ENCODE data around the gene SRGAP3. TPM values are rescaled to one million over a fixed set of nuclear protein-coding genes. Genes with fewer than 3 reads are reported as not detected.

SRGAP3 gene
- total RNA-seq, 4 donors from 2014 or later = 2.4 to 35.5 (median 8.2) TPM

DNA sequence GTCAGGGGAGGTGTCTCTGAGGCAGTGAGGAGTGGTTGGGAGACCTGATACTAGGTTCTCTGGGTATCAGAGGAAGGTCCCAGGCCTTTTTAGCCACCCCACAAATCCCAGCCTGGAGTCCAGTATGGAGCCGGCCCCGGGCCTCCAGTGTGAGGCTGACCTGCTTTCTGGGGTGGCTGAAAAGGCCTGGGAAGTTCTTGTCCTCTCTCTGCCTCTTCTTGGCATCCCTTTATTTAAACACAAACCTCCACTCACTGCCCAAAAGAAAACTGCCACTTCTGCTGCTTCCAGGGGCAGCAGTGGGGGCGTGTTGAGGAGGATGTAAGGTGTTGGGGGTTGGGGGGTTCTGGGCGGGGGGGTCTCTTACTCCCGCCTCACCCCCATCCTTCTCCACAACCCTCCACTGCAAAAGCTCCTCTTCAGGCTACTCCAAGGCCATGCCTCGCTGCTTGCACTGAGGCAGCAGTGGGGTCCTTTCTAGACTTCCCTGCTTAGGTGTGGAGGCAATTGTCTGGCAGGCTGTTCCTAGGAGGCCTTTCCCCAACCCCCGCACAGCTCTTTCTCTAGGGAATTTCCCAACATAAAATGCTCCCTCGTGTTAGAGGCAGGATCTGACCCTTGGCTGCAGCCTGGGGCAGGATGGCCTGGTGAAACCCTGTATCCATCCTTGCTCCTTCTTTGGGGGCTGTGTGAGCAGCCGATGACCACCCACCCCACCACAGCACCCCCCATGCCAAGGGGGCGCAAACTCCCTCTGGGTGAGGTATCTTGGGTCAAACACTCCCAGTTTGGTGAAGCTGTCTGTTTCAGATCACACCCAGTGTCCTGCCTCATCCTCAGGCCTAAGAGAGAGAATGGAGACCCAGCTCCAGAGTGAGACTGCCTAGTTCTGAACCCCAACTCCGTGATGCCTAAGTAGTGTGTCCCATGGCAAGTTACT is 274.1 kb downstream of the SRGAP3 start:
- H3K27ac ChIP-seq = no peak overlapping the region
- H3K27me3 ChIP-seq = no peaks in the 10 kb centered on the region
- intact Hi-C loops (cut with DNase I; ENCODE audit: low total_unique reads) = no loop called here
- H3K4me3 ChIP-seq = no peak overlapping the region
- no peaks in the 10 kb centered on the region for H3K36me3 ChIP-seq
- no peaks in the 10 kb centered on the region for H3K4me1 ChIP-seq
- H3K9me3 ChIP-seq = no peaks in the 10 kb centered on the region
- TF ChIP-seq, protein P1, sequence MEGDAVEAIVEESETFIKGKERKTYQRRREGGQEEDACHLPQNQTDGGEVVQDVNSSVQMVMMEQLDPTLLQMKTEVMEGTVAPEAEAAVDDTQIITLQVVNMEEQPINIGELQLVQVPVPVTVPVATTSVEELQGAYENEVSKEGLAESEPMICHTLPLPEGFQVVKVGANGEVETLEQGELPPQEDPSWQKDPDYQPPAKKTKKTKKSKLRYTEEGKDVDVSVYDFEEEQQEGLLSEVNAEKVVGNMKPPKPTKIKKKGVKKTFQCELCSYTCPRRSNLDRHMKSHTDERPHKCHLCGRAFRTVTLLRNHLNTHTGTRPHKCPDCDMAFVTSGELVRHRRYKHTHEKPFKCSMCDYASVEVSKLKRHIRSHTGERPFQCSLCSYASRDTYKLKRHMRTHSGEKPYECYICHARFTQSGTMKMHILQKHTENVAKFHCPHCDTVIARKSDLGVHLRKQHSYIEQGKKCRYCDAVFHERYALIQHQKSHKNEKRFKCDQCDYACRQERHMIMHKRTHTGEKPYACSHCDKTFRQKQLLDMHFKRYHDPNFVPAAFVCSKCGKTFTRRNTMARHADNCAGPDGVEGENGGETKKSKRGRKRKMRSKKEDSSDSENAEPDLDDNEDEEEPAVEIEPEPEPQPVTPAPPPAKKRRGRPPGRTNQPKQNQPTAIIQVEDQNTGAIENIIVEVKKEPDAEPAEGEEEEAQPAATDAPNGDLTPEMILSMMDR (IDR thresholded peaks at IDR 0.05) = no peak
- no peak for TF ChIP-seq POLR2A (IDR thresholded peaks at IDR 0.05)
- DNase-seq = no peak

DNA sequence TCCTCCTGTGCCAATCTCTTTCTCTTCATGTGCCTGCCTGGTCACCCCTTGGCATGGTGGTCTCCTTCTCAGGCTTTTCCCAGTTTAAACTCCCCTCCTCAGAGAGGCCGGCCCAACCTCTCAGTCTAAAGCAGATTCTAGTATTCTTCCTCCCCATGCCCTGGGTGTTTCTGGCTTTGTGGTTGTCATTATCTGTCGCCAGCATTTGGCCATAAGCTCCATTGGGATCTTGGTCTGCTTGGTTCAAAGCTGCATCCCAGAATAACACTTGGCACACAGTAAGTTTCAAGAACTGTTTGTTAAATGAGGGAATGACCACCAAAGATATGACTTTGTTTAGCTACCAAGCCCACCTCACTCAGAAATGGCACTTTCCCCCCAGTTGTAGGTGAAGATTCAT is 275.0 kb downstream of the SRGAP3 start:
- TF ChIP-seq, protein P1 (IDR thresholded peaks at IDR 0.05) = no peak
- no peak for TF ChIP-seq POLR2A (IDR thresholded peaks at IDR 0.05)
- DNase-seq = no peak
- Histone ChIP-seq H3K27ac (no peak overlapping the region), H3K4me1 (no peaks in the 10 kb centered on the region), H3K4me3 (no peak overlapping the region), H3K27me3 (no peaks in the 10 kb centered on the region), H3K36me3 (no peaks in the 10 kb centered on the region), H3K9me3 (no peaks in the 10 kb centered on the region)
- intact Hi-C loops (cut with DNase I; ENCODE audit: low total_unique reads) = no loop called here

DNA sequence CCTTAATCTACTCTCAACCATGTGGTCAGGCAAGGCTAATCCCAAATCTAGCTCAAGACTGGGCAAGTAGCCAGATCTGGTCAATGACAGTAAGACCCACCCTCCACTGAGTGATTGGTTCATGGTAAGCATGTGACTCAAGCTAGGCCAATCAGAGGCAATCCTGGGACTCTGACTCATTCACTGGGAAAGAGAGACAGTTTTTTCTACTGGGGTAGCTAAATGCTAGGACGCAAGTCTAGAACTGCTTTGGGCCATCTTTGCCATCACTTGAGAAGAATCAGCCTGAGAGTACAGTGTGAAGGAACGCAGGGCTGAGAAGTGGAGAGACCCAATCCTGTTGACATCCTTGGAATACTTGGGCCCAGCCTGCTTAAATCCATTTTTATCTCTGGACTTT is 276.8 kb downstream of the SRGAP3 start:
- Histone ChIP-seq H3K27me3 (no peaks in the 10 kb centered on the region), H3K36me3 (no peaks in the 10 kb centered on the region), H3K27ac (no peak overlapping the region), H3K9me3 (no peaks in the 10 kb centered on the region), H3K4me3 (no peak overlapping the region), H3K4me1 (no peaks in the 10 kb centered on the region)
- no peak for TF ChIP-seq POLR2A (IDR thresholded peaks at IDR 0.05)
- TF ChIP-seq, protein P1 (IDR thresholded peaks at IDR 0.05) = no peak
- no peak for DNase-seq
- intact Hi-C loops (cut with DNase I; ENCODE audit: low total_unique reads) = no loop called here

DNA sequence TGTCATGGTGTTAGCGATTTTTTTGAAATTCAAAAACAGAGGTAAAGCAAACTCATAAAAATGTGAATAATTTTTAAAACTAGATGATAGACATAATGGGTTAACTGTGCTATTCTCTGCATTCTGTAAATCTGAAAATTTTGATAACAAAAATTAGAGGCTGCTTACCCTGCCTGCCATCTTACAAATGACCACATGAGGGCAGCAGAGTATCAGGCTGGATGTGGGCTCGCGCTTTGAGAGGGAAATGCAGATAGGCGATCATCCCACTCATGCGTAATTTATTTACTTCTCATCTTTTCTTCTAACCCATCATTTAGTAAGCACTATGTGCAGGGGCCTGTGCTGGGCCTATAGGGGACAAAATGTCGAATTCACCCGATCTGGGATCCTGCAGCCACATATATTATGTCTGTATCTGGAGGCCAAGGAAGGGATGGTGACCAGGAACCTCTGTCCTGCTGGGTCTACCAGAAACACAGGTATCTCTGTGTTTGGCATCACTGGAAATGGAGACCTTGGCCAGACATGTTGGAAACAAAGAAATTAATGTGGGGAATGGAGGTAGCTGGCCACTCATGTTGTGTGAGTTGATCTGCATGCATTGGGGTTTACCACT is 278.4 kb downstream of the SRGAP3 start:
- H3K9me3 ChIP-seq = no peaks in the 10 kb centered on the region
- no peak overlapping the region for H3K27ac ChIP-seq
- H3K27me3 ChIP-seq = no peaks in the 10 kb centered on the region
- no peak for TF ChIP-seq POLR2A (IDR thresholded peaks at IDR 0.05)
- TF ChIP-seq, protein P1 (IDR thresholded peaks at IDR 0.05) = peak; percentile 95 to 99 (median 96)
- H3K36me3 ChIP-seq = no peaks in the 10 kb centered on the region
- no peak overlapping the region for H3K4me3 ChIP-seq
- H3K4me1 ChIP-seq = no peaks in the 10 kb centered on the region
- intact Hi-C loops (cut with DNase I; ENCODE audit: low total_unique reads) = loop anchor here (2.0 kb wide), 1 partner anchor 332 kb away; no protein-coding TSS in a partner anchor
- DNase-seq = peak; percentile 63 to 67

DNA sequence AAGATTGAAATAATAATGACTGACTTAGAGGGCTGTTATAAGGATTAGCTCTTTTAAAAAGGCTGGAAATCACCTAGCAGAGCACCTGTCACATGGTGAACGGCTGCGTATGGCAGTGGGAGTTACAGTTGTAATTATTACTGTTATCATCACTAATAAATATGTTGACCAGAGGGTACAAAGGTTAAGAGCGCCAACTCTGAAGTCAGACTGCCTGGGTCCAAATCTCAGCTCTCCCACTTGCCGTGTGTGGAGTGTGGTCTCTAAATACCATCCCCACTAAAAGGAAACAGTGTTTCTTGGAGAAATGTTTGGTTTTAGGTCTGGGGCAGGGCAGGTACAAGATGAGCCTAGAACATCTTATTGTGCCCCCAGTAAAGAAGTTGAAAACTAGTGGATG is 280.2 kb downstream of the SRGAP3 start:
- H3K27me3 ChIP-seq = no peaks in the 10 kb centered on the region
- DNase-seq = no peak
- intact Hi-C loops (cut with DNase I; ENCODE audit: low total_unique reads) = no loop called here

More for the DNA sequence above, 280.2 kb downstream of the SRGAP3 start:
- H3K36me3 ChIP-seq = no peaks in the 10 kb centered on the region
- H3K27ac ChIP-seq = no peak overlapping the region
- H3K9me3 ChIP-seq = no peaks in the 10 kb centered on the region
- H3K4me3 ChIP-seq = no peak overlapping the region
- TF ChIP-seq, protein P1 (IDR thresholded peaks at IDR 0.05) = no peak
- H3K4me1 ChIP-seq = no peaks in the 10 kb centered on the region

Measured in uterus (tissue), 4 donors.